GM12878 (cell line): Measurements from ENCODE around the gene SGMS1.

Source experiments
- BHLHE40 ChIP-seq, 2 experiments: fragments of 450-650 bp in 1 of 2; IDR thresholded peaks; 2 replicates each; pipeline ENCODE4 v1.6.1; 2011 to 2017; ENCODE audit warnings: low read depth in 2 of 2, borderline replicate concordance in 1 of 2, improper control_type of control experiment in 1 of 2, low read length in 1 of 2, mild to moderate bottlenecking in 1 of 2
- CHD2 ChIP-seq: IDR thresholded peaks from 2 replicates; pipeline ENCODE4 v1.6.1; 2011; ENCODE audit warnings: low read depth, low read length, improper control_type of control experiment, borderline replicate concordance
- CTCF ChIP-seq, 3 experiments: IDR thresholded peaks in 2 of 3; conservative IDR thresholded peaks in 1 of 3; 2 replicates each; pipeline ENCODE4 v1.5.1; 2011; ENCODE audit warnings: low read depth in 3 of 3, low read length in 3 of 3, mild to moderate bottlenecking in 3 of 3, control low read depth in 2 of 3, moderate library complexity in 2 of 3, inconsistent platforms in 1 of 3, mixed read lengths in 1 of 3; ENCODE audit not compliant: control insufficient read depth in 2 of 3, insufficient read depth in 1 of 3; ENCODE audit errors: extremely low read depth in 1 of 3
- EP300 ChIP-seq, 2 experiments: fragments of 150-350 bp in 1 of 2; IDR thresholded peaks; 2 replicates each; pipeline ENCODE4 v1.6.1; 2011 to 2012; ENCODE audit warnings: low read depth in 2 of 2, low read length in 2 of 2, borderline replicate concordance in 1 of 2, improper control_type of control experiment in 1 of 2, inconsistent platforms in 1 of 2; ENCODE audit not compliant: control insufficient read depth in 1 of 2
- EZH2 ChIP-seq: IDR thresholded peaks from 2 replicates; pipeline ENCODE4 v1.6.1; 2012; ENCODE audit warnings: low read depth, mild to moderate bottlenecking, control low read depth, inconsistent platforms, low read length, borderline replicate concordance; ENCODE audit not compliant: control insufficient read depth
- FOXM1 ChIP-seq: IDR thresholded peaks from 2 replicates; pipeline ENCODE4 v1.6.1; 2012; ENCODE audit warnings: low read depth, mild to moderate bottlenecking, inconsistent platforms, low read length, moderate library complexity
- GABPA ChIP-seq: IDR thresholded peaks from 2 replicates; pipeline ENCODE4 v1.6.1; 2014; ENCODE audit warnings: antibody characterized with exemption, low read depth, mild to moderate bottlenecking, inconsistent platforms
- MXI1 ChIP-seq: fragments of 150-350 bp; IDR thresholded peaks from 2 replicates; pipeline ENCODE4 v1.6.1; 2011; ENCODE audit warnings: low read depth, mild to moderate bottlenecking, inconsistent platforms, low read length, improper control_type of control experiment
- POLR2A ChIP-seq: IDR thresholded peaks from 2 replicates; pipeline ENCODE4 v1.6.1; 2011; ENCODE audit warnings: low read depth, mild to moderate bottlenecking, low read length
- POLR2AphosphoS5 ChIP-seq: IDR thresholded peaks from 2 replicates; pipeline ENCODE4 v1.6.1; 2011; ENCODE audit warnings: mild to moderate bottlenecking, low read length, inconsistent platforms
- STAT1 ChIP-seq: fragments of 450-650 bp; conservative IDR thresholded peaks from 2 replicates; pipeline ENCODE4 v1.6.1; 2014; ENCODE audit warnings: antibody characterized with exemption, mild to moderate bottlenecking
- SUZ12 ChIP-seq: fragments of 200-600 bp; sonication (generic); IDR thresholded peaks from one replicate; pipeline ENCODE4 v1.6.1; 2018; ENCODE audit warnings: antibody characterized with exemption, mild to moderate bottlenecking; ENCODE audit not compliant: unreplicated experiment
- YY1 ChIP-seq: IDR thresholded peaks from 2 replicates; pipeline ENCODE4 v1.6.1; 2011; ENCODE audit warnings: low read depth, mild to moderate bottlenecking, low read length
- ZZZ3 ChIP-seq: IDR thresholded peaks from 2 replicates; pipeline ENCODE4 v1.6.1; 2011; ENCODE audit warnings: low read depth; ENCODE audit not compliant: control insufficient read depth, insufficient read length

- no peak for TF ChIP-seq POLR2AphosphoS5
- no peak for TF ChIP-seq GABPA
- no peak for TF ChIP-seq EP300 (IDR thresholded peaks at IDR 0.05; ENCODE audit: borderline replicate concordance in 1 of 2, control insufficient read depth in 1 of 2, low read depth in 2 of 2, low read length in 2 of 2)
- no peak for TF ChIP-seq STAT1
- TF ChIP-seq CHD2 = no peak
- no peak for TF ChIP-seq EZH2
- TF ChIP-seq POLR2A = no peak
- TF ChIP-seq FOXM1 = no peak
- TF ChIP-seq BHLHE40 (IDR thresholded peaks at IDR 0.05; ENCODE audit: borderline replicate concordance in 1 of 2, low read depth in 2 of 2, low read length in 1 of 2) = no peak
- TF ChIP-seq YY1 = no peak
- no peak for TF ChIP-seq CTCF (IDR thresholded peaks at IDR 0.05 in 2 of 3, conservative IDR thresholded peaks at IDR 0.05 in 1 of 3; ENCODE audit: control insufficient read depth in 2 of 3, extremely low read depth in 1 of 3, insufficient read depth in 1 of 3, low read depth in 3 of 3, low read length in 3 of 3)
- no peak for TF ChIP-seq ZZZ3
- TF ChIP-seq MXI1 = no peak
- TF ChIP-seq SUZ12 = no peak
These were observed 11.5 kb upstream of the SGMS1 start for GRCh38 chr10:50635286-50635685.
